ENCODE results near the gene AHR. TPM values are rescaled to one million over a fixed set of nuclear protein-coding genes. Genes with fewer than 3 reads are reported as not detected.

Gene AHR
- total and polyA plus RNA-seq, 2 experiments from 2014 or later, result 10.6 to 69.8 TPM

DNA sequence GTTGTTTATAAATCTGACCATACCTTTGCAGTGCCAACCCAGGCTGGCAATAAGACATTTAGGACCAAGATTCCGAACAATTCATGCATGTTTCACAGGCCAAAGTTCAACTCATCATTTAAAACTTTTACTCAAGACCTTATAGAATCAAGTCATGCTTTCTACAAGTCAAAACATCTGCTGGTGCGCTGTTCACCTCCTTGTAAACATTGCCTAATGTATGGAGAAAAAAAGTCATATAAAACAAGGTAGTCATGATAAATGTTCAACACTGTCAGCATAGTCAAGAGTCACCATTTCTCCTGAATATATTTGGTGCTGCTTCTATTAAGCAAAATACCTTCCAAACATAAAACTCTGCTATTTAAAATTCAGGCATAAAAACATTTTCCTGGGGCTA, 42.1 kb upstream of the AHR start:
- H3K4me1 ChIP-seq (ENCODE audit: insufficient read depth), result no peaks in the 10 kb centered on the region
- no peaks in the 10 kb centered on the region for H3K9me2 ChIP-seq (replicated peaks; ENCODE audit: insufficient read depth)
- H3K27ac ChIP-seq, result no peak overlapping the region
- WGBS (ENCODE audit: low lambda C conversion rate, missing lambda C conversion rate), result 66% methylated on average over 2 of the region's 2 CpGs
- no peaks in the 10 kb centered on the region for H3K27me3 ChIP-seq
- H2AFZ ChIP-seq, result no peak overlapping the region
- DNase-seq (ENCODE audit: low spot score), result no peak
- no peak for TF ChIP-seq EZH2phosphoT487 (IDR thresholded peaks at IDR 0.05; ENCODE audit: low read depth, severe bottlenecking, unreplicated experiment)
- TF ChIP-seq, protein P1, sequence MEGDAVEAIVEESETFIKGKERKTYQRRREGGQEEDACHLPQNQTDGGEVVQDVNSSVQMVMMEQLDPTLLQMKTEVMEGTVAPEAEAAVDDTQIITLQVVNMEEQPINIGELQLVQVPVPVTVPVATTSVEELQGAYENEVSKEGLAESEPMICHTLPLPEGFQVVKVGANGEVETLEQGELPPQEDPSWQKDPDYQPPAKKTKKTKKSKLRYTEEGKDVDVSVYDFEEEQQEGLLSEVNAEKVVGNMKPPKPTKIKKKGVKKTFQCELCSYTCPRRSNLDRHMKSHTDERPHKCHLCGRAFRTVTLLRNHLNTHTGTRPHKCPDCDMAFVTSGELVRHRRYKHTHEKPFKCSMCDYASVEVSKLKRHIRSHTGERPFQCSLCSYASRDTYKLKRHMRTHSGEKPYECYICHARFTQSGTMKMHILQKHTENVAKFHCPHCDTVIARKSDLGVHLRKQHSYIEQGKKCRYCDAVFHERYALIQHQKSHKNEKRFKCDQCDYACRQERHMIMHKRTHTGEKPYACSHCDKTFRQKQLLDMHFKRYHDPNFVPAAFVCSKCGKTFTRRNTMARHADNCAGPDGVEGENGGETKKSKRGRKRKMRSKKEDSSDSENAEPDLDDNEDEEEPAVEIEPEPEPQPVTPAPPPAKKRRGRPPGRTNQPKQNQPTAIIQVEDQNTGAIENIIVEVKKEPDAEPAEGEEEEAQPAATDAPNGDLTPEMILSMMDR (IDR thresholded peaks at IDR 0.05; ENCODE audit: poor library complexity), result no peak
- TF ChIP-seq EZH2 (IDR thresholded peaks at IDR 0.05; ENCODE audit: borderline replicate concordance), result no peak
- no peak overlapping the region for H3K4me3 ChIP-seq
- H4K20me1 ChIP-seq (ENCODE audit: insufficient read depth, poor library complexity, severe bottlenecking), result no peaks in the 10 kb centered on the region
- no peaks in the 10 kb centered on the region for H3K36me3 ChIP-seq (replicated peaks; ENCODE audit: insufficient read depth, low read depth)
- no peaks in the 10 kb centered on the region for H3K79me2 ChIP-seq
- H3K9me3 ChIP-seq (ENCODE audit: low read depth), result no peaks in the 10 kb centered on the region
- no peak overlapping the region for H3K4me2 ChIP-seq

DNA sequence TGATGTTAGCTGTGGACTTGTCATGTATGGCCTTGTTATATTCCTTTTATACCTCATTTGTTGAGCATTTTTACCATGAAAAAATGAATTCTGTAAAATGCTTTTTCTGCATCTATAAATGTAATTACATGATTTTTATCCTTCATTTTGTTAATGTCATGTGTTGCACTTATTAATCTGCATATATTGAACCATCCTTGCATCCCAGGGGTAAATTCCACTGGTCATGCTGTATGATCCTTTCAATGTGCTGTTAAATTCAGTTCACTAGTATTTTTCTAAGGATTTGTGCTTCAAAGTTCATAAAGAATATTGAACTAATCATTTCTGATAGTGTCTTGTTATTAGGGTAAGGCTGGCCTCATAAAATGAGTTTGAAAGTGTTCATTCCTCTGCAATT, 31.9 kb upstream of the AHR start:
- Histone ChIP-seq H3K27me3 (no peaks in the 10 kb centered on the region), H2AFZ (no peak overlapping the region), H4K20me1 (ENCODE audit: insufficient read depth, poor library complexity, severe bottlenecking) (no peaks in the 10 kb centered on the region), H3K9me2 (replicated peaks; ENCODE audit: insufficient read depth) (no peaks in the 10 kb centered on the region), H3K27ac (no peak overlapping the region), H3K4me1 (ENCODE audit: insufficient read depth) (no peaks in the 10 kb centered on the region), H3K4me2 (no peak overlapping the region), H3K9me3 (ENCODE audit: low read depth) (peaks cover 33% of the 10 kb centered on the region), H3K4me3 (no peak overlapping the region), H3K36me3 (replicated peaks; ENCODE audit: insufficient read depth, low read depth) (peaks cover 5% of the 10 kb centered on the region), H3K79me2 (no peaks in the 10 kb centered on the region)
- no peak for DNase-seq (ENCODE audit: low spot score)
- TF ChIP-seq EZH2phosphoT487 (IDR thresholded peaks at IDR 0.05; ENCODE audit: low read depth, severe bottlenecking, unreplicated experiment) (no peak), EZH2 (IDR thresholded peaks at IDR 0.05; ENCODE audit: borderline replicate concordance) (no peak)
- TF ChIP-seq, protein P1 (IDR thresholded peaks at IDR 0.05; ENCODE audit: poor library complexity), result no peak

DNA sequence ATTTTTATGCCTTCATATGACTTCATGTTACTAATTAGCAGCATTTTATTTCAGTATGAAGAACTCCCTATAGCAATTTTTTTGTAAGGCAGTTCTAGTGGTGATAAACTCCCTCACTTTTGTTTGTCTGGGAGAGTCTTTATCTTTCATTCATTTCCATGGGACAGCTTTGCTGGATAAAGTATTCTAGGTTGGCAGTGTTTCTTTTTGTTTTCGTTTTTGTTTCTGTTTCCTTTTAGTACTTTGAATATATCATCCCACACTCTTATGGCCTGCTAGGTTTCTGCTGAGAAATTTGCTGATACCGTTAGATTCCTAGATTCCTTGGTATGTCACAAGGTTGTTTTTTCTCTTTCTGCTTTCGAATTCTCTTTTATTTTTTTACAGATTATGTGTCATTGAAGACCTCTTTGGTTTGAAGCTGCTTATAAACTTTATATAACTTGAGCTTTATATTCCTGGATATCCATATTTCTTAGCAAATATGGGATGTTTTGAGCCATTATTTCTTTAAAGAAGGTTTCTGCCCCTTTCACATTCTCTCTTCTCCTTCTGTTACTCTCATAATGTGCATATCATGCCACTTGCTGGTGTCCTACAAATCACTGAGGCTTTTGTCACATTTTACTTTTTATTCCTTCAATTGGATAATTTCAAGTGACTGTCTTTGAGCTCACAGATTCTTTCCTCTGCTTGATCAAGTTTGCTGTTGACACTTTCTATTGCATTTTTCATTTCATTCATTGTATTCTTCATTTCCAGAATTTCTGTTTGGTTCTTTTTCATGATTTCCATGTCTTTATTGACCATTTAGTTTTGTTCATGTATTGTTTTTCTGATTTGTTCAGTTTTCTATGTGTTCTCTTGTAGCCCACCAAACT, 28.9 kb upstream of the AHR start:
- DNase-seq (ENCODE audit: low spot score), result no peak
- no peaks in the 10 kb centered on the region for H3K79me2 ChIP-seq
- no peak overlapping the region for H3K4me2 ChIP-seq
- H3K36me3 ChIP-seq (replicated peaks; ENCODE audit: insufficient read depth, low read depth), result peaks cover 5% of the 10 kb centered on the region
- no peaks in the 10 kb centered on the region for H3K4me1 ChIP-seq (ENCODE audit: insufficient read depth)
- no peak for TF ChIP-seq EZH2 (IDR thresholded peaks at IDR 0.05; ENCODE audit: borderline replicate concordance)
- TF ChIP-seq EZH2phosphoT487 (IDR thresholded peaks at IDR 0.05; ENCODE audit: low read depth, severe bottlenecking, unreplicated experiment), result no peak
- TF ChIP-seq, protein P1 (IDR thresholded peaks at IDR 0.05; ENCODE audit: poor library complexity), result no peak
- no peak overlapping the region for H3K4me3 ChIP-seq
- H2AFZ ChIP-seq, result no peak overlapping the region
- no peak overlapping the region for H3K27ac ChIP-seq
- H3K27me3 ChIP-seq, result no peaks in the 10 kb centered on the region
- WGBS (ENCODE audit: low lambda C conversion rate, missing lambda C conversion rate), result 74% methylated on average over 3 of the region's 3 CpGs
- H4K20me1 ChIP-seq (ENCODE audit: insufficient read depth, poor library complexity, severe bottlenecking), result no peaks in the 10 kb centered on the region
- peaks cover 33% of the 10 kb centered on the region for H3K9me3 ChIP-seq (ENCODE audit: low read depth)
- no peaks in the 10 kb centered on the region for H3K9me2 ChIP-seq (replicated peaks; ENCODE audit: insufficient read depth)
